ENCODE results near the gene CLTRN. TPM values are rescaled to one million over a fixed set of nuclear protein-coding genes. Genes with fewer than 3 reads are reported as not detected.

CLTRN gene
- total RNA-seq, 1 donor from 2014 or later = 0.24 TPM

DNA sequence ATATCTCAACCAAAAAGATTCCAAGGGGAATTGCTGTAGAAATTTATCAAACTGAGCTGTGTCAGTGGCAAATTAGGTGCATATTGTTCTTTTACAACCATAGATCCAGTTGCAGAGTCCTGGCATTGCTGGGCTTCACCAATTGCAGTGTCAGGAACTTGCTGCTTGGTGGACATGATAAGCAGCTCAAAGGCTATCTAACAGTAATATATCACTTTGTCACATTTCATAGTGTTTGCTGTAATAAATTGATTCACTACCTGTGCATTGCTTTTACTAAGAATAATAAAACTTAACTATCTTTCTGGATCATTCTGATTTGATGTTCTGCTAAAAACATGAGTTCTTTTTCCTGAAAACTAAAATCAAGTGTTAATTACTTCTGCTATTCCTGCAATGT, 33.0 kb downstream of the CLTRN start:
- ChIA-PET CTCF (no interaction called here), POLR2A (no interaction called here)
- no peak overlapping the region for H3K27ac Mint-ChIP-seq
- ATAC-seq (ENCODE audit: low read depth) (no peak), DNase-seq (no peak)
- no peak overlapping the region for H3K4me3 Mint-ChIP-seq
- TF ChIP-seq, protein P1, sequence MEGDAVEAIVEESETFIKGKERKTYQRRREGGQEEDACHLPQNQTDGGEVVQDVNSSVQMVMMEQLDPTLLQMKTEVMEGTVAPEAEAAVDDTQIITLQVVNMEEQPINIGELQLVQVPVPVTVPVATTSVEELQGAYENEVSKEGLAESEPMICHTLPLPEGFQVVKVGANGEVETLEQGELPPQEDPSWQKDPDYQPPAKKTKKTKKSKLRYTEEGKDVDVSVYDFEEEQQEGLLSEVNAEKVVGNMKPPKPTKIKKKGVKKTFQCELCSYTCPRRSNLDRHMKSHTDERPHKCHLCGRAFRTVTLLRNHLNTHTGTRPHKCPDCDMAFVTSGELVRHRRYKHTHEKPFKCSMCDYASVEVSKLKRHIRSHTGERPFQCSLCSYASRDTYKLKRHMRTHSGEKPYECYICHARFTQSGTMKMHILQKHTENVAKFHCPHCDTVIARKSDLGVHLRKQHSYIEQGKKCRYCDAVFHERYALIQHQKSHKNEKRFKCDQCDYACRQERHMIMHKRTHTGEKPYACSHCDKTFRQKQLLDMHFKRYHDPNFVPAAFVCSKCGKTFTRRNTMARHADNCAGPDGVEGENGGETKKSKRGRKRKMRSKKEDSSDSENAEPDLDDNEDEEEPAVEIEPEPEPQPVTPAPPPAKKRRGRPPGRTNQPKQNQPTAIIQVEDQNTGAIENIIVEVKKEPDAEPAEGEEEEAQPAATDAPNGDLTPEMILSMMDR (IDR thresholded peaks at IDR 0.05) = no peak
- peaks cover 3% of the 10 kb centered on the region for H3K27me3 Mint-ChIP-seq
- H3K4me1 Mint-ChIP-seq = no peaks in the 10 kb centered on the region
- no peaks in the 10 kb centered on the region for H3K36me3 Mint-ChIP-seq (ENCODE audit: low read depth)
- intact Hi-C loops (cut with micrococcal nuclease) = no loop called here
- no peaks in the 10 kb centered on the region for H3K9me3 Mint-ChIP-seq

DNA sequence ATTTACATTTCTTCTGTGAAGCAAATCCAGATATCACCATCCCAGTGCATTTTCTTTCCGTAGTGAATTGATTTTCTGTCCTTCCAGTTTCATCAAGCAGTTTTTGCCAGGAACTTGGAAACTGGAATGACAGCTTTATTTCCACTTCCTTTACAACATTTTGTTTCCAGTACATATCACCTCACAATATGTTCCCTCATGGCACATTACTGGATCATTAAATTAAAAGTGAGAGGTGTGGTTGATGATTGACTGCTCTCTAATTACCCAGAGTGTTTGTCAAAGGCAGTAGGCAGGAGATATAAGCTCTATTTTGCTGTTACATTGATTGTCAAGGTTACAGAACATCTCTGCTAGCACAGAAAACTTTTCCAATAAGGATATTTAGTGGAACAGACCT, 41.6 kb downstream of the CLTRN start:
- TF ChIP-seq, protein P1 (IDR thresholded peaks at IDR 0.05) = no peak
- Mint-ChIP-seq H3K27me3 (peaks cover 2% of the 10 kb centered on the region), H3K27ac (no peak overlapping the region), H3K9me3 (peaks cover 2% of the 10 kb centered on the region), H3K4me3 (no peak overlapping the region), H3K36me3 (ENCODE audit: low read depth) (no peaks in the 10 kb centered on the region), H3K4me1 (no peaks in the 10 kb centered on the region)
- ATAC-seq (ENCODE audit: low read depth) (no peak), DNase-seq (no peak)
- CTCF ChIA-PET = no interaction called here
- intact Hi-C loops (cut with micrococcal nuclease) = no loop called here
- POLR2A ChIA-PET = no interaction called here

DNA sequence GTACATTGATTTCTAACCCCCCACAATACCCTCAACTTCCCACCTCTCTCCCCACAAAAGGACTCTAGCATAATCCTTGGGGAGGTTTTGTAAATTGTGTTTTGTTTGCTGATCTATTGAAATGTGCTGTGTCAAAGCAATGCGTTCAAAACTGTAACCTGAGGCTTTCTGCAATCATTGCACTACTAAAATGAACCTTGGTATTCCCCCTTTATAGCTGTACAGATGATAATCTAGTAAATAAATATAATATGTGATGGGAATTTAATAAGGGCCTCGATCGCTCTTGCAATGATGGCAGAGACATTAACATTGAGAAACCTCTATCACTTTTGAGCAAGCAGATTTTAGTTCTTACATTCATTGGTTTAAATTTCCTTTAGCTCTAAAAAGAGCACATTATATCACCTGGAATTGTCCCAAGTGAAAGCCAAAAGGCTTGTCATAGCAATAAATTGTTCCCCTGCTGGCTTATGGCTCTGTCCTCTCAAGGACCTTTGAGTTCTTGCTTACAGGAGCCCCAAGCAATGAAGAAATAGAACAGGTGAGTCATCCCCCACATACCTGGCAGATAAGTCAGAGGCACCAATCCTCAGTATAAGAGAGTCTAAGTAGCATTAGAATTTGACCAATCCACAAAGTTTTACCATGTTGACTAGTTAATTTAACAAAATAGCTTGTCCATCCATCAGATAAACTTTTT, 45.4 kb downstream of the CLTRN start:
- no peaks in the 10 kb centered on the region for H3K36me3 Mint-ChIP-seq (ENCODE audit: low read depth)
- no peak for DNase-seq
- peaks cover 2% of the 10 kb centered on the region for H3K27me3 Mint-ChIP-seq
- no peak overlapping the region for H3K4me3 Mint-ChIP-seq
- intact Hi-C loops (cut with micrococcal nuclease) = no loop called here
- ATAC-seq (ENCODE audit: low read depth) = no peak
- CTCF ChIA-PET = no interaction called here
- POLR2A ChIA-PET = no interaction called here
- no peaks in the 10 kb centered on the region for H3K4me1 Mint-ChIP-seq
- TF ChIP-seq, protein P1 (IDR thresholded peaks at IDR 0.05) = no peak
- H3K27ac Mint-ChIP-seq = no peak overlapping the region
- H3K9me3 Mint-ChIP-seq = no peaks in the 10 kb centered on the region

DNA sequence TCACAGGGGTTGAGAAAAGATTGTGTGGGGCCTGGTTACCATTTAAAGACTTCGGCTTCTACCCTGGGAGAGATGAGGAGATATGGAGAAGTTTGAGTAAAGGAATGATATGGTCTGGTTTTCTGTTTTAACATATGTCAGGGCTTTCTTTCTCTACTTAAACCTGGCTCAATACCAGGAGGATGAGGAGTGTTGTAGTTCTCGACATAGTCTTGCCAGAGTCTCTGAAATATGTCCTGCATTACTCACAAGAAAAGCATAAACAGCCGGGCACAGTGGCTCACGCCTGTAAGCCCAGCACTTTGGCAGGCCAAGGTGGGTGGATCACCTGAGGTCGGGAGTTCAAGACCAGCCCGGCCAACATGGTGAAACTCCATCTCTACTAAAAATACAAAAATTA, 47.5 kb downstream of the CLTRN start:
- ChIA-PET CTCF (no interaction called here), POLR2A (no interaction called here)
- H3K9me3 Mint-ChIP-seq = no peaks in the 10 kb centered on the region
- H3K27me3 Mint-ChIP-seq = peaks cover 2% of the 10 kb centered on the region
- no peak overlapping the region for H3K27ac Mint-ChIP-seq
- DNase-seq = no peak
- TF ChIP-seq, protein P1 (IDR thresholded peaks at IDR 0.05) = no peak
- ATAC-seq (ENCODE audit: low read depth) = no peak
- H3K36me3 Mint-ChIP-seq (ENCODE audit: low read depth) = no peaks in the 10 kb centered on the region
- intact Hi-C loops (cut with micrococcal nuclease) = no loop called here
- no peaks in the 10 kb centered on the region for H3K4me1 Mint-ChIP-seq
- no peak overlapping the region for H3K4me3 Mint-ChIP-seq

DNA sequence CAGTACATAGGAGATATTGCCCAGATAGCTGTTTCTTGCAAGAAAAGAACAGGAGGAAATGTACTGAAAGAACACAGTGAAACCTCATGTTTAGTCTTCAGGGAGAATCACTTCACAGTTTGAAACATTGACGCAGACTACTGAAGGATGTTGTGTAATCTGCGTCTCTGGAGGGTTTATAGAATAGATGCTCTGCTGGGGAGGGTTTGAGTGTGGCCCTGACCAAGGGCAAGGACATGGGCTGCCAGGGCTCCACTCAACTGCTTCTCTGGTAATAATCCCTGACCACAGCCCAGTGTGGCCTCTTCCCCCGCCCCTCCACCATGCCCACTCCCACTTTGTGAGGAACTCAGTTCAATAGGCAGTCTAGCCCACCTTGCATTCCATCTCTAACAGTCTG, 48.1 kb downstream of the CLTRN start:
- ChIA-PET CTCF (no interaction called here), POLR2A (no interaction called here)
- H3K27ac Mint-ChIP-seq = no peak overlapping the region
- H3K27me3 Mint-ChIP-seq = peaks cover 2% of the 10 kb centered on the region
- intact Hi-C loops (cut with micrococcal nuclease) = no loop called here
- ATAC-seq (ENCODE audit: low read depth) (no peak), DNase-seq (no peak)
- no peaks in the 10 kb centered on the region for H3K36me3 Mint-ChIP-seq (ENCODE audit: low read depth)
- H3K9me3 Mint-ChIP-seq = no peaks in the 10 kb centered on the region
- no peak overlapping the region for H3K4me3 Mint-ChIP-seq
- TF ChIP-seq, protein P1 (IDR thresholded peaks at IDR 0.05) = no peak
- no peaks in the 10 kb centered on the region for H3K4me1 Mint-ChIP-seq

All from activated B cell treated with CpG ODN at 0.5 μM for 24 hours (primary cell).